Stomach (tissue), 9 donors: ENCODE measurements around the gene RHOT2. TPM values are rescaled to one million over a fixed set of nuclear protein-coding genes. Genes with fewer than 3 reads are reported as not detected.

Source experiments
- DNase-seq, 2 donors: peaks; one replicate each; pipeline versions ENCODE4 v3.0.0 to v3.0.0-alpha.2; 2013 to 2019
- H3K27ac ChIP-seq, 5 donors: fragments of 200-600 bp in 4 of 5; sonication (generic) in 4 of 5; one replicate each; pipeline ENCODE4 v1.5.1; 2013 to 2019; ENCODE audit warnings: mild to moderate bottlenecking in 1 of 5, moderate library complexity in 1 of 5
- H3K27me3 ChIP-seq, 3 donors: fragments of 200-600 bp; sonication (generic); one replicate each; pipeline ENCODE4 v1.5.1; 2017 to 2019; ENCODE audit warnings: mixed run types in 1 of 3
- H3K36me3 ChIP-seq, 4 donors: fragments of 200-600 bp; sonication (generic); 1 replicate in 3 of 4; 2 replicates in 1 of 4; pipeline ENCODE4 v1.5.1; 2016 to 2019
- H3K4me1 ChIP-seq, 4 donors: fragments of 200-600 bp; sonication (generic); one replicate each; pipeline ENCODE4 v1.5.1; 2016 to 2019
- H3K4me3 ChIP-seq, 4 donors: fragments of 200-600 bp; sonication (generic) in 3 of 4; one replicate each; pipeline ENCODE4 v1.5.1; 2016 to 2019; ENCODE audit warnings: mild to moderate bottlenecking in 1 of 4
- H3K9me3 ChIP-seq, 4 donors: fragments of 200-600 bp; sonication (generic); one replicate each; pipeline ENCODE4 v1.5.1; 2016 to 2019
- EP300 ChIP-seq: sonication (generic); formaldehyde crosslinking; IDR thresholded peaks from one replicate; pipeline ENCODE4 v1.6.1; 2017; ENCODE audit warnings: antibody characterized with exemption
- POLR2A ChIP-seq, 4 donors: fragments of 450-650 bp; IDR thresholded peaks; one replicate each; pipeline ENCODE4 v1.6.1; 2016; ENCODE audit warnings: antibody characterized with exemption in 4 of 4, control low read depth in 2 of 4, mild to moderate bottlenecking in 1 of 4, moderate library complexity in 1 of 4
- POLR2AphosphoS5 ChIP-seq, 3 donors: sonication (generic); formaldehyde crosslinking; IDR thresholded peaks; one replicate each; pipeline ENCODE4 v1.6.1; 2016; ENCODE audit warnings: antibody characterized with exemption in 3 of 3
- WGBS, 5 donors: extraction: QIAGEN DNeasy Blood & Tissue Kit in 3 of 5; methylation state at CpG; one replicate each; pipeline versions ENCODE4 v1.1.5 to v1.1.7; 2013 to 2018; 5-methylcytosine and 5-hydroxymethylcytosine counted together
- intact Hi-C: fragments of 100-400 bp; cut with DNase I; formaldehyde crosslinking; loops from one replicate; pipeline ENCODE4 v1.15.1; 2023; ENCODE audit warnings: low total_unique reads
- polyA plus RNA-seq, 3 donors: library from polyadenylated mRNA; stranded (reverse); fragments of 200-250 nt; gene quantifications; one replicate each; pipeline ENCODE4 v1.2.3, GENCODE V29; 2013
- total RNA-seq, 5 donors: library from RNA; depleted of rRNA; stranded (reverse); fragments of >200 nt; gene quantifications; one replicate each; pipeline versions ENCODE4 v1.1.0 to v1.2.3, GENCODE V29; 2014 to 2016
- TF ChIP-seq, protein P1 (sequence below), 7 experiments: fragments of 450-650 bp in 4 of 7; fragments of 200-600 bp in 3 of 7; sonication (generic) in 3 of 7; IDR thresholded peaks; one replicate each; pipeline ENCODE4 v1.5.1; 2016 to 2019; ENCODE audit warnings: antibody characterized with exemption in 7 of 7, control low read depth in 2 of 7, mild to moderate bottlenecking in 1 of 7
- donor health status: healthy with polysubstance abuse.
- donor health status: Bipolar disorder and iron deficiency.
- donor health status: healthy.

RHOT2 gene
- total and polyA plus RNA-seq, 8 donors: 41.5 to 574 (median 117) TPM

GRCh38 chr16:669666-670065 is 1.7 kb downstream of the RHOT2 start:
- H3K4me1 ChIP-seq: peaks cover 22 to 39% (median 29%) of the 10 kb centered on the region in 4 donors
- H3K27me3 ChIP-seq: no peaks in the 10 kb centered on the region
- TF ChIP-seq POLR2A (IDR thresholded peaks at IDR 0.05) (no peak), EP300 (no peak), POLR2AphosphoS5 (IDR thresholded peaks at IDR 0.05) (no peak)
- TF ChIP-seq, protein P1, sequence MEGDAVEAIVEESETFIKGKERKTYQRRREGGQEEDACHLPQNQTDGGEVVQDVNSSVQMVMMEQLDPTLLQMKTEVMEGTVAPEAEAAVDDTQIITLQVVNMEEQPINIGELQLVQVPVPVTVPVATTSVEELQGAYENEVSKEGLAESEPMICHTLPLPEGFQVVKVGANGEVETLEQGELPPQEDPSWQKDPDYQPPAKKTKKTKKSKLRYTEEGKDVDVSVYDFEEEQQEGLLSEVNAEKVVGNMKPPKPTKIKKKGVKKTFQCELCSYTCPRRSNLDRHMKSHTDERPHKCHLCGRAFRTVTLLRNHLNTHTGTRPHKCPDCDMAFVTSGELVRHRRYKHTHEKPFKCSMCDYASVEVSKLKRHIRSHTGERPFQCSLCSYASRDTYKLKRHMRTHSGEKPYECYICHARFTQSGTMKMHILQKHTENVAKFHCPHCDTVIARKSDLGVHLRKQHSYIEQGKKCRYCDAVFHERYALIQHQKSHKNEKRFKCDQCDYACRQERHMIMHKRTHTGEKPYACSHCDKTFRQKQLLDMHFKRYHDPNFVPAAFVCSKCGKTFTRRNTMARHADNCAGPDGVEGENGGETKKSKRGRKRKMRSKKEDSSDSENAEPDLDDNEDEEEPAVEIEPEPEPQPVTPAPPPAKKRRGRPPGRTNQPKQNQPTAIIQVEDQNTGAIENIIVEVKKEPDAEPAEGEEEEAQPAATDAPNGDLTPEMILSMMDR (IDR thresholded peaks at IDR 0.05): no peak
- H3K27ac ChIP-seq: no peak overlapping the region
- no peak for DNase-seq
- 93 to 96% (median 95%) methylated on average over 8 to 13 of the region's 13 CpGs for WGBS, 5 donors
- no peaks in the 10 kb centered on the region for H3K9me3 ChIP-seq
- peak overlapping the region in 1 of 4 donors; percentile 82 for H3K4me3 ChIP-seq
- peaks cover 44 to 53% (median 52%) of the 10 kb centered on the region in 4 donors for H3K36me3 ChIP-seq
- intact Hi-C loops: no loop called here

GRCh38 chr16:670485-671352 is 2.8 kb downstream of the RHOT2 start:
- no peaks in the 10 kb centered on the region for H3K9me3 ChIP-seq
- peaks cover 44 to 53% (median 52%) of the 10 kb centered on the region in 4 donors for H3K36me3 ChIP-seq
- peaks cover 32 to 50% (median 40%) of the 10 kb centered on the region in 4 donors for H3K4me1 ChIP-seq
- intact Hi-C loops: no loop called here
- no peak overlapping the region for H3K4me3 ChIP-seq
- H3K27ac ChIP-seq: no peak overlapping the region
- 90 to 92% (median 91%) methylated on average over 43 to 52 of the region's 52 CpGs for WGBS, 5 donors
- DNase-seq: no peak
- H3K27me3 ChIP-seq: peaks cover 0 to 9% (median 0%) of the 10 kb centered on the region in 3 donors
- no peak for TF ChIP-seq POLR2A (IDR thresholded peaks at IDR 0.05)
- TF ChIP-seq, protein P1 (IDR thresholded peaks at IDR 0.05): no peak

GRCh38 chr16:671353-672131 is 3.6 kb downstream of the RHOT2 start:
- no peak overlapping the region for H3K27ac ChIP-seq
- H3K4me3 ChIP-seq: no peak overlapping the region
- TF ChIP-seq EP300: no peak
- TF ChIP-seq, protein P1 (IDR thresholded peaks at IDR 0.05): no peak
- no peak for TF ChIP-seq POLR2A (IDR thresholded peaks at IDR 0.05)
- no peak for TF ChIP-seq POLR2AphosphoS5 (IDR thresholded peaks at IDR 0.05)
- DNase-seq: no peak
- intact Hi-C loops: no loop called here
- H3K36me3 ChIP-seq: peaks cover 44 to 53% (median 52%) of the 10 kb centered on the region in 4 donors
- H3K9me3 ChIP-seq: no peaks in the 10 kb centered on the region
- H3K4me1 ChIP-seq: peaks cover 41 to 58% (median 48%) of the 10 kb centered on the region in 4 donors
- peaks cover 0 to 17% (median 0%) of the 10 kb centered on the region in 3 donors for H3K27me3 ChIP-seq
- WGBS, 5 donors: 81 to 90% (median 85%) methylated on average over 22 to 40 of the region's 40 CpGs

- intact Hi-C loops: no loop called here
- Histone ChIP-seq H3K27ac (no peak overlapping the region), H3K36me3 (peaks cover 44 to 53% (median 52%) of the 10 kb centered on the region in 4 donors), H3K4me3 (no peak overlapping the region), H3K27me3 (peaks cover 0 to 18% (median 0%) of the 10 kb centered on the region in 3 donors), H3K4me1 (peaks cover 39 to 61% (median 52%) of the 10 kb centered on the region in 4 donors), H3K9me3 (no peaks in the 10 kb centered on the region)
- DNase-seq: no peak
- WGBS, 5 donors: 83 to 92% (median 90%) methylated on average over 6 to 19 of the region's 19 CpGs
- TF ChIP-seq, protein P1 (IDR thresholded peaks at IDR 0.05): no peak
- TF ChIP-seq EP300 (no peak), POLR2AphosphoS5 (IDR thresholded peaks at IDR 0.05) (no peak), POLR2A (IDR thresholded peaks at IDR 0.05) (no peak)
These were observed 4.4 kb downstream of the RHOT2 start for GRCh38 chr16:672371-672770.
